Endothelial cell of umbilical vein (primary cell): Measurements from ENCODE around the gene TBC1D30. TPM values are rescaled to one million over a fixed set of nuclear protein-coding genes. Genes with fewer than 3 reads are reported as not detected.

ENCODE experiments used
- BruUV-seq: library from RNA; stranded (reverse); fragments of 400-500 nt; replicated peaks from 2 replicates; lab custom pipeline; 2021; lab: Mats Ljungman, UMichigan
- CTCF ChIA-PET: fragments of 300-600, 350-600 bp; sonication (Branson Sonifier 250); formaldehyde crosslinking; loops from one replicate; lab custom pipeline; 2021; ENCODE audit warnings: antibody characterized with exemption, inconsistent platforms; lab: Charles Lee
- POLR2A ChIA-PET: fragments of 300-600, 350-600 bp; sonication (Branson Sonifier 250); formaldehyde crosslinking; loops from one replicate; lab custom pipeline; 2021; ENCODE audit warnings: antibody characterized with exemption, inconsistent platforms; lab: Charles Lee
- DNase-seq: peaks from one replicate; pipeline ENCODE4 v3.0.0-alpha.2; 2011; ENCODE audit warnings: low read depth, low spot score
- FAIRE-seq: peaks from 2 replicates; lab custom pipeline; 2011; peaks lifted over from hg19 to GRCh38; lab: Jason Lieb, UNC
- H2AFZ ChIP-seq: 2 replicates; pipeline ENCODE4 v1.6.0; 2012; ENCODE audit warnings: low read depth, low read length, control low read depth, inconsistent platforms
- H3K27ac ChIP-seq: 2 replicates; pipeline ENCODE4 v1.5.1; 2011; ENCODE audit warnings: low read depth, mild to moderate bottlenecking, control low read depth, low read length, moderate library complexity; ENCODE audit not compliant: insufficient read depth
- H3K27me3 ChIP-seq, 2 experiments: 2 replicates each; pipeline versions ENCODE4 v1.6.0 to v1.6.1; 2011; ENCODE audit warnings: low read length in 2 of 2, mixed read lengths in 1 of 2; ENCODE audit not compliant: control insufficient read depth in 2 of 2, insufficient read depth in 2 of 2
- H3K36me3 ChIP-seq, 2 experiments: 2 replicates in 1 of 2; 3 replicates in 1 of 2; pipeline ENCODE4 v1.5.1; 2011; ENCODE audit warnings: low read length in 2 of 2, mild to moderate bottlenecking in 1 of 2, moderate library complexity in 1 of 2; ENCODE audit not compliant: control insufficient read depth in 2 of 2, insufficient read depth in 2 of 2; ENCODE audit errors: extremely low read depth in 1 of 2
- H3K4me1 ChIP-seq: 3 replicates; pipeline ENCODE4 v1.5.1; 2011; ENCODE audit warnings: mild to moderate bottlenecking, low read length; ENCODE audit not compliant: control insufficient read depth, insufficient read depth; ENCODE audit errors: extremely low read depth
- H3K4me2 ChIP-seq: 2 replicates; pipeline ENCODE4 v1.6.1; 2011; ENCODE audit warnings: low read length, control low read depth, mixed read lengths; ENCODE audit not compliant: insufficient read depth
- H3K4me3 ChIP-seq, 3 experiments: fragments of 200-600 bp in 1 of 3; sonication (generic), shearing (Covaris generic) in 1 of 3; replicated peaks in 1 of 3; 2 replicates each; pipeline ENCODE4 v1.5.1; 2011 to 2016; ENCODE audit warnings: control low read depth in 3 of 3, low read length in 3 of 3, mild to moderate bottlenecking in 2 of 3, inconsistent platforms in 1 of 3, low read depth in 1 of 3, moderate library complexity in 1 of 3; ENCODE audit not compliant: insufficient read depth in 1 of 3
- H3K79me2 ChIP-seq: 2 replicates; pipeline ENCODE4 v1.6.0; 2012; ENCODE audit warnings: low read length, inconsistent platforms; ENCODE audit not compliant: control insufficient read depth, insufficient read depth
- H3K9ac ChIP-seq: replicated peaks from 2 replicates; pipeline ENCODE3; 2011; ENCODE audit warnings: low read length, control low read depth; ENCODE audit not compliant: insufficient read depth; ENCODE audit errors: extremely low read depth
- H3K9me1 ChIP-seq: replicated peaks from 3 replicates; pipeline ENCODE4 v1.6.0; 2011; ENCODE audit warnings: mild to moderate bottlenecking, low read length; ENCODE audit not compliant: control insufficient read depth, insufficient read depth; ENCODE audit errors: extremely low read depth
- H3K9me3 ChIP-seq: replicated peaks from 2 replicates; pipeline ENCODE4 v1.5.1; 2012; ENCODE audit warnings: low read length, inconsistent platforms; ENCODE audit not compliant: control insufficient read depth, insufficient read depth
- H4K20me1 ChIP-seq: replicated peaks from 2 replicates; pipeline ENCODE3; 2011; ENCODE audit warnings: mild to moderate bottlenecking, low read length; ENCODE audit not compliant: control insufficient read depth, insufficient read depth; ENCODE audit errors: extremely low read depth
- EZH2 ChIP-seq: IDR thresholded peaks from 2 replicates; pipeline ENCODE4 v1.6.1; 2012; ENCODE audit warnings: borderline replicate concordance, low read depth, mild to moderate bottlenecking, moderate library complexity, low read length, inconsistent platforms; ENCODE audit not compliant: severe bottlenecking
- FOS ChIP-seq: IDR thresholded peaks from 2 replicates; pipeline ENCODE4 v1.6.1; 2011; ENCODE audit warnings: mild to moderate bottlenecking, low read length, moderate library complexity, borderline replicate concordance; ENCODE audit not compliant: insufficient read depth
- GATA2 ChIP-seq: IDR thresholded peaks from 2 replicates; pipeline ENCODE4 v1.7.0; 2011; ENCODE audit warnings: low read depth, mild to moderate bottlenecking, moderate library complexity, mixed read lengths, low read length; ENCODE audit not compliant: insufficient read length, insufficient read depth
- JUN ChIP-seq: IDR thresholded peaks from 2 replicates; pipeline ENCODE4 v1.6.1; 2011; ENCODE audit warnings: borderline replicate concordance, low read depth; ENCODE audit not compliant: insufficient read length, insufficient read depth
- MYC ChIP-seq: IDR thresholded peaks from one replicate; pipeline ENCODE4 v1.6.1; 2011; ENCODE audit warnings: mild to moderate bottlenecking, low read depth, low read length
- POLR2A ChIP-seq: IDR thresholded peaks from 2 replicates; pipeline ENCODE4 v1.6.1; 2012; ENCODE audit warnings: low read depth, mild to moderate bottlenecking, control low read depth, low read length
- POLR2AphosphoS5 ChIP-seq: IDR thresholded peaks from 2 replicates; pipeline ENCODE4 v1.6.1; 2012; ENCODE audit warnings: low read depth, mild to moderate bottlenecking, control low read depth, low read length, moderate library complexity; ENCODE audit not compliant: insufficient read depth
- dilution Hi-C: fragments of 300-500 bp; cut with MboI; formaldehyde crosslinking; loops from one replicate; pipeline ENCODE4 v1.15.0; 2019; ENCODE audit warnings: low sequenced_read_pairs; ENCODE audit not compliant: extremely low pct_ligation_motif_present
- intact Hi-C: fragments of 100-400 bp; cut with micrococcal nuclease; formaldehyde crosslinking; loops from one replicate; pipeline ENCODE4 v1.10.0; 2022
- polyA plus RNA-seq, 4 experiments: library from polyadenylated mRNA; depleted of rRNA in 3 of 4; stranded (reverse) in 3 of 4; unstranded in 1 of 4; fragments of >200 nt; gene quantifications; 2 replicates each; pipeline versions ENCODE4 v1.2.1 to v1.2.3, GENCODE V29; 2011 to 2012; ENCODE audit warnings: missing spikeins in 1 of 4
- total RNA-seq: library from RNA; stranded (reverse); gene quantifications from 2 replicates; pipeline ENCODE4 v1.2.3, GENCODE V29; 2021
- TF ChIP-seq, protein P1 (sequence below): IDR thresholded peaks from 2 replicates; pipeline ENCODE4 v1.6.1; 2011; ENCODE audit not compliant: insufficient read depth, insufficient read length
- TF ChIP-seq, protein P2 (sequence below), 2 donors: IDR thresholded peaks; 1 replicate in 1 of 2; 2 replicates in 1 of 2; pipeline ENCODE4 v1.5.1; 2011; ENCODE audit warnings: low read length in 2 of 2, mild to moderate bottlenecking in 2 of 2, moderate library complexity in 2 of 2, control low read depth in 1 of 2, inconsistent platforms in 1 of 2, low read depth in 1 of 2; ENCODE audit not compliant: insufficient read depth in 1 of 2; ENCODE audit errors: extremely low read depth in 1 of 2

The TBC1D30 gene
- total and polyA plus RNA-seq, 2 donors (not counting 3 experiments of a cell fraction or from before 2014, with no cell fraction given) = 4.4 to 7.6 TPM

DNA sequence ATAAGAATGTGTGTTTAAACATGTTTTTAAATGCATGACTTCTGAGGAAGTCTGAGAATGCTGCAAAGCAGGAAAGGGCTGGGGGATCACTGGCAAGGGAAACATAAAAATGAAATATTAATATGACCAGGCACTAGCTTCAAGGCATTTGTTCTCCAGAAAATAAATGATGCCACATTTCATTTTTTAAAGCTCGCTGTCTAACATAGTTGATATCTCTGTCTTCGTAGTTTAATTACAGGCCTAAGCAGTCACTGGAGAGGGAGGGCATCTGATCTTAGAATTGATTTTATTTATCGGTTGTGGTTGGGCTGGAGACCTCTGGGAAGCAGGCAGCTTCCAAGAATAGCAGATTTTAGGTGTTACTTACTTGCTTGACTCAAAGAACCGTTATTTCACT is 87.5 kb downstream of the TBC1D30 start:
- intact Hi-C loops (no loop called here), dilution Hi-C loops (no loop called here)
- POLR2A ChIA-PET = no interaction called here

DNA sequence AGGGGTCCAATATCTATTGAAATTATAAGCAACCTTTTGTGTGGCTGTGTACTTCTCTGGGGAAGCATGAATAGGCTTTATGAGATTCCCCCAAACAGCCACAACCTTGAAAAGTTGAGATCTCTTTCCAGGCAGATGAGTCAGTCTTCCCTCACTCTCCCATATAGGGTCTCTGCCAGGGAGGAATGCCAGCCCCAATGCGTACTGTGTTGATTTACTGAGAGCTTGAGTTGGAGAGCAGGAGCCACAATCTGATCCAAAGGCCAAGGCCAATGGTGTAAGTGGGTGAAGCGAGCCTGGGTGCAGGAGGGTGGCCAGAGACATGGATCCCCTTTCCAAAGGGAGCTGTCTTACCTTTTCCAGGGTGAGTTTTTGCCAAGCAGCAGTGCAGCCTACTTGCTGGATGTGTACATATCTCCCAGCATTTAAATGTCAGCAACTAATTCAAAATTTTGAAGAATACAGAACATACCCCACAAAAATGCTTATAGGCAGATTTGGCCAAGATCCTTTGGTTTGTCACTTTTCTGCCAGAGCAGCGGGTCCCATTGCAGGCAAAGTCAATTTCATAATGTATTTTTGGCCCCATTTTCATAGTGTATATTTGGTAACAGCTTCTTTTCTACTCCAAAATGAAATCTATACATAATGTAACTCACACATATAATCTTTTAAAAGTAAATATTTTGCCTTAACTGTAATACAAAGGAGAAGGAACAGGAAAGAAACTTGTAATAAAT is 88.2 kb downstream of the TBC1D30 start:
- no peak overlapping the region for H2AFZ ChIP-seq
- intact Hi-C loops (no loop called here), dilution Hi-C loops (no loop called here)
- H3K4me1 ChIP-seq = no peaks in the 10 kb centered on the region
- no peak overlapping the region for H3K4me3 ChIP-seq
- H3K27ac ChIP-seq = no peak overlapping the region
- no peaks in the 10 kb centered on the region for H3K36me3 ChIP-seq
- CTCF ChIA-PET = interaction anchor here (1.6 kb wide), 1 partner anchor 111 kb away, joined by 3 read pairs; no protein-coding TSS in a partner anchor
- H3K79me2 ChIP-seq = no peaks in the 10 kb centered on the region
- no peak for TF ChIP-seq FOS
- no peak for TF ChIP-seq POLR2AphosphoS5
- TF ChIP-seq, protein P1, sequence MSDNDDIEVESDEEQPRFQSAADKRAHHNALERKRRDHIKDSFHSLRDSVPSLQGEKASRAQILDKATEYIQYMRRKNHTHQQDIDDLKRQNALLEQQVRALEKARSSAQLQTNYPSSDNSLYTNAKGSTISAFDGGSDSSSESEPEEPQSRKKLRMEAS = no peak
- no peak for TF ChIP-seq POLR2A
- no peak for TF ChIP-seq GATA2
- TF ChIP-seq EZH2 = no peak
- no peak for TF ChIP-seq JUN
- TF ChIP-seq, protein P2, sequence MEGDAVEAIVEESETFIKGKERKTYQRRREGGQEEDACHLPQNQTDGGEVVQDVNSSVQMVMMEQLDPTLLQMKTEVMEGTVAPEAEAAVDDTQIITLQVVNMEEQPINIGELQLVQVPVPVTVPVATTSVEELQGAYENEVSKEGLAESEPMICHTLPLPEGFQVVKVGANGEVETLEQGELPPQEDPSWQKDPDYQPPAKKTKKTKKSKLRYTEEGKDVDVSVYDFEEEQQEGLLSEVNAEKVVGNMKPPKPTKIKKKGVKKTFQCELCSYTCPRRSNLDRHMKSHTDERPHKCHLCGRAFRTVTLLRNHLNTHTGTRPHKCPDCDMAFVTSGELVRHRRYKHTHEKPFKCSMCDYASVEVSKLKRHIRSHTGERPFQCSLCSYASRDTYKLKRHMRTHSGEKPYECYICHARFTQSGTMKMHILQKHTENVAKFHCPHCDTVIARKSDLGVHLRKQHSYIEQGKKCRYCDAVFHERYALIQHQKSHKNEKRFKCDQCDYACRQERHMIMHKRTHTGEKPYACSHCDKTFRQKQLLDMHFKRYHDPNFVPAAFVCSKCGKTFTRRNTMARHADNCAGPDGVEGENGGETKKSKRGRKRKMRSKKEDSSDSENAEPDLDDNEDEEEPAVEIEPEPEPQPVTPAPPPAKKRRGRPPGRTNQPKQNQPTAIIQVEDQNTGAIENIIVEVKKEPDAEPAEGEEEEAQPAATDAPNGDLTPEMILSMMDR (IDR thresholded peaks at IDR 0.05; ENCODE audit: extremely low read depth in 1 of 2, insufficient read depth in 1 of 2, low read depth in 1 of 2, low read length in 2 of 2) = no peak
- H3K9me1 ChIP-seq = no peaks in the 10 kb centered on the region
- H3K4me2 ChIP-seq = no peak overlapping the region
- FAIRE-seq = no peak
- H3K27me3 ChIP-seq = peaks cover 11 to 24% of the 10 kb centered on the region in 2 experiments
- H4K20me1 ChIP-seq = no peaks in the 10 kb centered on the region
- no peak for DNase-seq
- POLR2A ChIA-PET = no interaction called here
- no peak overlapping the region for H3K9ac ChIP-seq
- no peaks in the 10 kb centered on the region for H3K9me3 ChIP-seq
- no TSS peak for BruUV-seq

More for the DNA sequence above, 87.5 kb downstream of the TBC1D30 start:
- Histone ChIP-seq H3K4me3 (no peak overlapping the region), H3K79me2 (no peaks in the 10 kb centered on the region), H3K9me3 (no peaks in the 10 kb centered on the region), H3K27me3 (peaks cover 11 to 24% of the 10 kb centered on the region in 2 experiments), H3K36me3 (no peaks in the 10 kb centered on the region), H3K9me1 (no peaks in the 10 kb centered on the region), H3K27ac (no peak overlapping the region), H4K20me1 (no peaks in the 10 kb centered on the region), H3K9ac (no peak overlapping the region), H3K4me2 (no peak overlapping the region), H3K4me1 (no peaks in the 10 kb centered on the region), H2AFZ (no peak overlapping the region)
- DNase-seq (no peak), FAIRE-seq (no peak)
- CTCF ChIA-PET = interaction anchor here (1.0 kb wide), 1 partner anchor 21 kb away, joined by 3 read pairs; no protein-coding TSS in a partner anchor
- no TSS peak for BruUV-seq
- TF ChIP-seq EZH2 (no peak), POLR2A (no peak), FOS (no peak), GATA2 (no peak), MYC (no peak), POLR2AphosphoS5 (no peak)
- TF ChIP-seq, protein P1 = no peak
